Gastrocnemius medialis (tissue), 4 donors: ENCODE measurements around the gene MBTPS1.

Experiments
- CTCF ChIP-seq, 5 experiments: fragments of 450-650 bp in 3 of 5; fragments of 200-600 bp in 2 of 5; sonication (generic) in 2 of 5; IDR thresholded peaks in 4 of 5; conservative IDR thresholded peaks in 1 of 5; 1 replicate in 4 of 5; 2 replicates in 1 of 5; pipeline ENCODE4 v1.5.1; 2016 to 2019; ENCODE audit warnings: antibody characterized with exemption in 5 of 5, mild to moderate bottlenecking in 3 of 5, moderate library complexity in 3 of 5
- POLR2A ChIP-seq, 2 donors: fragments of 450-650 bp; IDR thresholded peaks; one replicate each; pipeline ENCODE4 v1.6.1; 2017; ENCODE audit warnings: antibody characterized with exemption in 2 of 2, mild to moderate bottlenecking in 2 of 2, moderate library complexity in 2 of 2

DNA sequence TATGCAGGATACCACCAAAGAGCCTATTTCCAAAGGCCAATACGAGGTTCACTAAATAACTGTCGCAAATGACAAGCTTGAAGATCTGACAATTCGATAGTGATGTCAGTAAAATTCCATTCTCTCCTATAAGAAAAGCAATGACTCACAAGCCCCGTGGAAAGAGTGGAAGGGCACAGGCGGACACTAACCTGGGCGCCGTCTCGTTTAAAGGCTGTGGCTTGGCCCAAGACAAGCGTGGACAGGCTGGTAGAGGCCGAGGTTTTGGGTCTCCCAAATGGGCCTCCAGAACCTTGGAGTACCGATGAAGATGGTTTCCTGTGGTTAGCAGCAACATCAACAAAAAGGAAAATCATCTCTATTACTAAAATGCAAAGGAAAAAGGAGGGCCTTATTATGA, 57.6 kb downstream of the MBTPS1 start:
- no peak for TF ChIP-seq CTCF (IDR thresholded peaks at IDR 0.05 in 4 of 5, conservative IDR thresholded peaks at IDR 0.05 in 1 of 5)
- TF ChIP-seq POLR2A (IDR thresholded peaks at IDR 0.05) = no peak
